ENCODE results near the gene GRIN3B. TPM values are rescaled to one million over a fixed set of nuclear protein-coding genes. Genes with fewer than 3 reads are reported as not detected.

Gene GRIN3B
- total RNA-seq, 4 donors from 2014 or later: 0.24 TPM; not detected in 3

DNA sequence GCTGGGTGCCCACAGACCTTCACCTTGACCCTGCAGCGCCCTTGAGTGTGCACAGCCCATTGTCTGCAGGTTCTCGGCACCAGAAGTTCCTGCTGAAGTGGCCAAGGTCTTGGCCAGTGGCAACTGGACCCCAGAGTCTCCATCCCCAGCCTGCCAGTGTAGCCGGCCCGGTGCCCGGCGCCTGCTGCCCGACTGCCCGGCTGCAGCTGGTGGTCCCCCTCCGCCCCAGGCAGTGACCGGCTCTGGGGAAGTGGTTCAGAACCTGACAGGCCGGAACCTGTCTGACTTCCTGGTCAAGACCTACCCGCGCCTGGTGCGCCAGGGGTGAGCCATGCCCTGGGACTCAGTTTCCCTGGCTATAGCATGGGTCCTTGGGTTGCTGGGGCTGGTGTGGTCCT, 54.8 kb downstream of the GRIN3B start:
- DNase-seq (ENCODE audit: low spot score) (no peak), ATAC-seq (ENCODE audit: low FRiP score) (no peak)
- TF ChIP-seq CTCF (IDR thresholded peaks at IDR 0.05): no peak

GRCh38 chr19:1055886-1056620, 55.8 kb downstream of the GRIN3B start:
- ATAC-seq (ENCODE audit: low FRiP score): peak; percentile 17
- no peak for TF ChIP-seq CTCF (IDR thresholded peaks at IDR 0.05)
- no peak for DNase-seq (ENCODE audit: low spot score)

- ATAC-seq (ENCODE audit: low FRiP score) (no peak), DNase-seq (ENCODE audit: low spot score) (no peak)
- no peak for TF ChIP-seq CTCF (IDR thresholded peaks at IDR 0.05)
Measured at GRCh38 chr19:1057176-1057855, 57.1 kb downstream of the GRIN3B start.

GRCh38 chr19:1058112-1058511, 57.9 kb downstream of the GRIN3B start:
- TF ChIP-seq CTCF (IDR thresholded peaks at IDR 0.05): no peak
- no peak for ATAC-seq (ENCODE audit: low FRiP score)
- DNase-seq (ENCODE audit: low spot score): no peak

Small RNA genes within 50 kb of the gene (small RNA-seq; reads per million reads assigned to genes)
- not detected for gene RNU6-2

Other genes with a start within 250 kb of the GRIN3B start
- 1 to 10 TPM in 3 of 4 donors, not detected in 1; 1.4 to 9.6 (median 3.2) TPM for gene MISP, start 249.3 kb upstream of the GRIN3B start, total RNA-seq
- 100 to 1,000 TPM; 106 to 195 (median 137) TPM for gene PTBP1, start 203.0 kb upstream of the GRIN3B start, total RNA-seq
- gene PLPPR3, start 178.5 kb upstream of the GRIN3B start, total RNA-seq: not detected
- gene AZU1, start 172.6 kb upstream of the GRIN3B start, total RNA-seq: 1 to 10 TPM in 1 of 4 donors, not detected in 3; 1.1 TPM
- gene PRTN3, start 159.4 kb upstream of the GRIN3B start, total RNA-seq: not detected
- gene ELANE, start 148.1 kb upstream of the GRIN3B start, total RNA-seq: 1 to 10 TPM in 2 of 4 donors, under 1 TPM in 1, not detected in 1; 0.72 to 7.7 (median 1.0) TPM
- 1,000 to 10,000 TPM; 1,367 to 3,469 (median 2,171) TPM for gene CFD, start 140.8 kb upstream of the GRIN3B start, total RNA-seq
- 10 to 100 TPM; 20.1 to 34.0 (median 24.5) TPM for gene MED16, start 107.2 kb upstream of the GRIN3B start, total RNA-seq
- not detected for gene RNU6-9, start 106.9 kb upstream of the GRIN3B start, total RNA-seq
- gene R3HDM4, start 87.2 kb upstream of the GRIN3B start, total RNA-seq: 10 to 100 TPM; 27.1 to 55.2 (median 44.4) TPM
- under 1 TPM in 1 of 4 donors, not detected in 3; 0.24 TPM for gene KISS1R, start 83.1 kb upstream of the GRIN3B start, total RNA-seq
- 10 to 100 TPM in 2 of 4 donors, 1 to 10 TPM in 2; 3.7 to 15.1 (median 7.7) TPM for gene ARID3A, start 74.4 kb upstream of the GRIN3B start, total RNA-seq
- 10 to 100 TPM; 22.8 to 69.4 (median 37.5) TPM for gene WDR18, start 16.1 kb upstream of the GRIN3B start, total RNA-seq
- gene TMEM259, start 20.7 kb downstream of the GRIN3B start, total RNA-seq: 100 to 1,000 TPM; 112 to 164 (median 161) TPM
- not detected for gene RNU6-2, start 21.1 kb downstream of the GRIN3B start, total RNA-seq
- 10 to 100 TPM; 39.6 to 75.4 (median 60.8) TPM for gene CNN2, start 26.2 kb downstream of the GRIN3B start, total RNA-seq
- gene ABCA7, start 39.7 kb downstream of the GRIN3B start, total RNA-seq: 10 to 100 TPM; 10.3 to 29.8 (median 15.9) TPM
- 10 to 100 TPM; 21.4 to 97.6 (median 36.3) TPM for gene ARHGAP45, start 66.7 kb downstream of the GRIN3B start, total RNA-seq
- gene POLR2E, start 95.0 kb downstream of the GRIN3B start, total RNA-seq: 100 to 1,000 TPM; 151 to 216 (median 188) TPM
- 1,000 to 10,000 TPM in 1 of 4 donors, 100 to 1,000 TPM in 3; 429 to 1,640 (median 892) TPM for gene GPX4, start 103.6 kb downstream of the GRIN3B start, total RNA-seq
- gene SBNO2, start 173.8 kb downstream of the GRIN3B start, total RNA-seq: 100 to 1,000 TPM in 1 of 4 donors, 10 to 100 TPM in 3; 33.1 to 208 (median 61.9) TPM
- gene STK11, start 205.4 kb downstream of the GRIN3B start, total RNA-seq: 10 to 100 TPM; 38.0 to 48.4 (median 44.2) TPM
- 10 to 100 TPM in 1 of 4 donors, 1 to 10 TPM in 1, under 1 TPM in 1, not detected in 1; 0.63 to 19.6 (median 2.2) TPM for gene CBARP, start 237.6 kb downstream of the GRIN3B start, total RNA-seq
- gene ATP5F1D, start 241.3 kb downstream of the GRIN3B start, total RNA-seq: 10 to 100 TPM; 46.4 to 76.0 (median 60.2) TPM
- gene MIDN, start 248.2 kb downstream of the GRIN3B start, total RNA-seq: 10 to 100 TPM; 24.5 to 68.6 (median 44.1) TPM